Jurkat, Clone E6-1 (cell line): ENCODE data around the gene MAFG.

ENCODE experiments used
- DNase-seq: peaks from one replicate; pipeline ENCODE4 v3.0.0-alpha.2; 2011; ENCODE audit warnings: low read depth, low spot score
- H3K4me3 ChIP-seq: 2 replicates; pipeline ENCODE4 v1.5.1; 2011; ENCODE audit warnings: mild to moderate bottlenecking, low read length, control low read depth, moderate library complexity

Gene MAFG

GRCh38 chr17:81884968-81885367, 42.6 kb downstream of the MAFG start:
- no peak for DNase-seq
- H3K4me3 ChIP-seq: no peak overlapping the region

GRCh38 chr17:81884520-81884919, 43.0 kb downstream of the MAFG start:
- DNase-seq: no peak
- no peak overlapping the region for H3K4me3 ChIP-seq

GRCh38 chr17:81879121-81879520, 48.4 kb downstream of the MAFG start:
- no peak overlapping the region for H3K4me3 ChIP-seq
- DNase-seq: no peak

- no peak overlapping the region for H3K4me3 ChIP-seq
- no peak for DNase-seq
Measured at GRCh38 chr17:81878294-81878693, 49.2 kb downstream of the MAFG start.

- no peak overlapping the region for H3K4me3 ChIP-seq
- no peak for DNase-seq
Measured at GRCh38 chr17:81877569-81877968, 50.0 kb downstream of the MAFG start.

- peak overlapping the region; percentile 89 for H3K4me3 ChIP-seq
- peak; percentile 80 for DNase-seq
Measured at GRCh38 chr17:81871387-81872230, 55.9 kb downstream of the MAFG start.

- peak within 1 kb of the TSS; percentile 89 for H3K4me3 ChIP-seq
- DNase-seq: no peak
Measured at GRCh38 chr17:81870981-81871386, 56.6 kb downstream of the MAFG start, which contains the start of gene ARHGDIA. TSS of gene ARHGDIA (minus strand) at chr17:81871337. CDS start at chr17:81869930, 1,407 bp downstream.

- H3K4me3 ChIP-seq: peak overlapping the region; percentile 89
- DNase-seq: no peak
Measured at GRCh38 chr17:81870131-81870980, 57.2 kb downstream of the MAFG start.

- DNase-seq: no peak
- peak overlapping the region; percentile 89 for H3K4me3 ChIP-seq
Measured at GRCh38 chr17:81869221-81870130, 58.1 kb downstream of the MAFG start.

GRCh38 chr17:81868674-81869220, 58.8 kb downstream of the MAFG start:
- H3K4me3 ChIP-seq: no peak overlapping the region
- DNase-seq: no peak
